ENCODE results near the gene ITGA1. TPM values are rescaled to one million over a fixed set of nuclear protein-coding genes. Genes with fewer than 3 reads are reported as not detected.

Gene ITGA1
- total and polyA plus RNA-seq, 2 of the 8 experiments (the other 6 are each of a cell fraction or from before 2014, with no cell fraction given): 2.3 to 9.0 TPM

DNA sequence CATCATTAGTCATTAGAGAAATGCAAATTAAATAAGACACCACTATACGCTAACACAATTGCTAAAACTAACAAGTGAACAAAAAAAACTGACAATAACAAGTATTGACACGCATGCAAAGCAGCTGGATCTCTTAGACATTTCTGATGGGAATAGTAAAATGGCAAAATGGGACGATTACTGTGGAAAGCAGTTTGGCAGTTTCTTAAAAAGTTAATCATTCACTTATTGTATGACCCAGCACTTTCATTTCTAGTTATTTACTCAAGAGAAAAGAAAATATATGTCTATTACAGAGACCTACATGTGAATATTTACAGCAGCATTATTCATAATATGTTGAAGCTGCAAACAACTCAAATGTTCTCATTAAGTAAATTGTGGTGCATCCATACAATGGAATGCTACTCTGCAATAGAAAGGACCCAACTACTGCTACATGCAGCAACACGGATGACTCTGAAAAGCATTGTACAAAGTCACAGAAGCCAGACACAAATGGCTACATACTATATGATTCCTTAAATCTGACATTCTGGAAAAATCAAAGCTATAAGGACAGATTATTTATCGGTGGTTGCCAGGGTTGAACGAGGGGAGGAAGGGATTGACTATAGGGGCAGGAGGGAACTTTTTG, 104.6 kb downstream of the ITGA1 start:
- Histone ChIP-seq H3K4me3 (ENCODE audit: extremely low read depth in 1 of 4, insufficient read depth in 2 of 4, low read depth in 3 of 4, low read length in 4 of 4) (no peak overlapping the region), H2BK20ac (ENCODE audit: low read length) (no peak overlapping the region), H3K9ac (replicated peaks in 1 of 4; ENCODE audit: extremely low read depth in 1 of 4, low read depth in 3 of 4, low read length in 3 of 4) (no peak overlapping the region), H3K27ac (ENCODE audit: low read depth, low read length) (no peak overlapping the region), H3K18ac (ENCODE audit: extremely low read depth, low read length) (no peak overlapping the region), H3K4me1 (replicated peaks in 1 of 4; ENCODE audit: control insufficient read depth in 3 of 4, insufficient read depth in 4 of 4, low read length in 3 of 4) (no peaks in the 10 kb centered on the region), H3K56ac (replicated peaks; ENCODE audit: insufficient read length, low read depth, low read length) (no peak overlapping the region), H3K23me2 (ENCODE audit: low read depth, low read length) (no peaks in the 10 kb centered on the region), H3K23ac (ENCODE audit: insufficient read length) (no peak overlapping the region), H4K20me1 (replicated peaks in 1 of 2; ENCODE audit: control insufficient read depth in 1 of 2, insufficient read depth in 2 of 2, low read length in 2 of 2) (no peaks in the 10 kb centered on the region), H3K9me3 (ENCODE audit: insufficient read depth in 2 of 2, low read depth in 1 of 2, low read length in 1 of 2) (no peaks in the 10 kb centered on the region), H2BK120ac (replicated peaks; ENCODE audit: low read depth, low read length) (no peak overlapping the region), H2AFZ (ENCODE audit: low read length) (no peak overlapping the region), H4K8ac (ENCODE audit: extremely low read depth, insufficient read depth, low read length) (no peak overlapping the region), H3K14ac (ENCODE audit: insufficient read length) (no peak overlapping the region), H2BK5ac (ENCODE audit: low read depth, low read length) (no peak overlapping the region), H3K36me3 (ENCODE audit: control insufficient read depth in 2 of 4, insufficient read depth in 4 of 4, low read length in 3 of 4) (no peaks in the 10 kb centered on the region), H3K79me1 (ENCODE audit: low read depth, low read length) (no peaks in the 10 kb centered on the region), H4K91ac (replicated peaks; ENCODE audit: insufficient read length, low read length) (no peak overlapping the region), H3K4me2 (ENCODE audit: insufficient read depth in 1 of 2, low read depth in 2 of 2, low read length in 2 of 2) (no peak overlapping the region), H2AK5ac (ENCODE audit: low read depth, low read length) (no peak overlapping the region), H3K27me3 (replicated peaks in 1 of 4; ENCODE audit: control insufficient read depth in 3 of 4, extremely low read depth in 1 of 4, insufficient read depth in 3 of 4, low read length in 3 of 4) (no peaks in the 10 kb centered on the region), H2BK15ac (ENCODE audit: low read length) (no peak overlapping the region), H3K79me2 (ENCODE audit: control insufficient read depth in 1 of 2, insufficient read depth in 2 of 2, low read length in 2 of 2) (no peaks in the 10 kb centered on the region), H4K5ac (ENCODE audit: insufficient read length, low read depth, low read length) (no peak overlapping the region), H2BK12ac (ENCODE audit: low read depth, low read length) (no peak overlapping the region), H3K4ac (replicated peaks; ENCODE audit: insufficient read length, low read depth, low read length) (no peak overlapping the region)
- POLR2A ChIA-PET (ENCODE audit: partially characterized antibody): no interaction called here
- no peak for FAIRE-seq
- CTCF ChIA-PET (ENCODE audit: partially characterized antibody): no interaction called here
- no peak for DNase-seq (ENCODE audit: low read depth in 1 of 2, low spot score in 2 of 2)
- 89% methylated on average over 6 of the region's 6 CpGs; no CpG with 5 or more reads in 1 of the 2 experiments for WGBS, 2 experiments (ENCODE audit: extremely low coverage in 1 of 2, insufficient coverage in 1 of 2, insufficient read length in 1 of 2, insufficient replicate concordance in 2 of 2, low coverage in 1 of 2, low lambda C conversion rate in 2 of 2, missing lambda C conversion rate in 1 of 2)
- TF ChIP-seq CTBP2 (IDR thresholded peaks at IDR 0.05; ENCODE audit: borderline replicate concordance, insufficient read depth, insufficient read length, low read length) (no peak), TBP (IDR thresholded peaks at IDR 0.05; ENCODE audit: low read depth, low read length) (no peak), SP2 (IDR thresholded peaks at IDR 0.05; ENCODE audit: low read length) (no peak), RNF2 (IDR thresholded peaks at IDR 0.05; ENCODE audit: borderline replicate concordance, low read depth, low read length, missing control alignments, poor library complexity, severe bottlenecking) (no peak), RAD21 (IDR thresholded peaks at IDR 0.05 in 1 of 2, conservative IDR thresholded peaks at IDR 0.05 in 1 of 2; ENCODE audit: low read depth in 2 of 2, low read length in 2 of 2) (no peak), CREB1 (IDR thresholded peaks at IDR 0.05) (no peak), RXRA (IDR thresholded peaks at IDR 0.05; ENCODE audit: insufficient read depth, low read depth, low read length) (no peak), EP300 (IDR thresholded peaks at IDR 0.05; ENCODE audit: borderline replicate concordance in 1 of 2, low read depth in 2 of 2, low read length in 2 of 2) (no peak)
- TF ChIP-seq, protein P1, sequence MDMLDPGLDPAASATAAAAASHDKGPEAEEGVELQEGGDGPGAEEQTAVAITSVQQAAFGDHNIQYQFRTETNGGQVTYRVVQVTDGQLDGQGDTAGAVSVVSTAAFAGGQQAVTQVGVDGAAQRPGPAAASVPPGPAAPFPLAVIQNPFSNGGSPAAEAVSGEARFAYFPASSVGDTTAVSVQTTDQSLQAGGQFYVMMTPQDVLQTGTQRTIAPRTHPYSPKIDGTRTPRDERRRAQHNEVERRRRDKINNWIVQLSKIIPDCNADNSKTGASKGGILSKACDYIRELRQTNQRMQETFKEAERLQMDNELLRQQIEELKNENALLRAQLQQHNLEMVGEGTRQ (IDR thresholded peaks at IDR 0.05; ENCODE audit: low read length): no peak
